ENCODE measurements around the gene GAREM1.
"Not testable (repeated sequence)": the region's sequence is repeated elsewhere in the genome, so short reads cannot be mapped to it uniquely, and the experiment has no call there.

The GAREM1 gene

DNA sequence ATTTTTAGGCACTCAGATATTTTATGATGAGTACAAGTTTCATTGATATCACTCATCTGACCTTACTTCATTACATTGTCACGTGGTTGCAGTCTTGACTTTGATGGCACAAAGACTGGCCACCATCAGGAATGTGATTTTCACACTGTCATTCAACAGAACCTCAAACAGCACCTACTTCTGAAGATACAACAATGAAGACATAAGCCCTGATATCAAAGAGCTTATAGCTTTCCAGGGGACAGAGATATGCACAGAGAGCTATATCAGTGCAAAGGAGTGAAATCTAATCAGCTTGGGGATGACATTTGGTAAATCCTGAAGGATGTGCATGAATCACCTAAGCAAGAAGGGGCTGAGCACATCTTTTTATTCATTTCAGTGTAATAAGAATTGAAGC is 208.6 kb downstream of the GAREM1 start:
- in situ Hi-C loops (cut with MboI; ENCODE audit: low sequenced_read_pairs) = no loop called here

DNA sequence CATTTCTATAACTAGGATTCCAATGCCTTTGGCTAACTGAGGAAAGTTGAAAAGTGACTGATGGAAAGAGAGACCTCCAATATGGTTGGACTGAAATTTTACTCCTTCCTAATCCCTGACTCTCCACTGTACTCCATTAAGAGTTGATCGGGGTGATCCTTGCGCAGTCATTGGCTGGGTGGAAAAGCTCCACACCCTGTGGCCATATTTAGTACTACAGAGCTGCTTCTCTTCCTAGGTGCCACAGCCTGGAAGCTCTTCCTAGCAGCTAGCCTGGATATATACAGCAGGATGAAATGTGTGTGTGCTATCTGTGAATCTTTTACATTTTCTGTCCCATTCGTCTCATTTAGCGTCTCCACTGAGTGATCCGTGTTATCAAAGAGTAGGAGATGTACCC is 209.7 kb downstream of the GAREM1 start:
- in situ Hi-C loops (cut with MboI; ENCODE audit: low sequenced_read_pairs) = no loop called here

DNA sequence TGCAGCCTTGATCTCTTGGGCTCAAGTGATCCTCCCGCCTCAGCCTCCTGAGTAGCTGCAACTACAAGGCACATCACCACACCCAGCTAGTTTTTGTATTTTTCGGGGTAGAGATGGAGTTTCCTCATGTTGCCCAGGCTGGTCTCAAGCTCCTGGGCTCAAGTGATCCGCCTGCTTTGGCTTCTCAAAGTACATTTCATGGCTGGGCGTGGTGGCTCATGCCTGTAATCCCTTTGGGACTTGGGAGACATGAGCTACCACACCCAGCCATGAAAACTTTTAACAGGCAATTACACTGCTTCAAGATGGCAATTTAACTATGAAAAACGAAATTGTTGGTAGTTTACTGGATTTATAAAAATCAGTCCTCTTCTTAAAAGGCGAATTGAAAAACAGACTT is 211.1 kb downstream of the GAREM1 start:
- in situ Hi-C loops (cut with MboI; ENCODE audit: low sequenced_read_pairs) = no loop called here

DNA sequence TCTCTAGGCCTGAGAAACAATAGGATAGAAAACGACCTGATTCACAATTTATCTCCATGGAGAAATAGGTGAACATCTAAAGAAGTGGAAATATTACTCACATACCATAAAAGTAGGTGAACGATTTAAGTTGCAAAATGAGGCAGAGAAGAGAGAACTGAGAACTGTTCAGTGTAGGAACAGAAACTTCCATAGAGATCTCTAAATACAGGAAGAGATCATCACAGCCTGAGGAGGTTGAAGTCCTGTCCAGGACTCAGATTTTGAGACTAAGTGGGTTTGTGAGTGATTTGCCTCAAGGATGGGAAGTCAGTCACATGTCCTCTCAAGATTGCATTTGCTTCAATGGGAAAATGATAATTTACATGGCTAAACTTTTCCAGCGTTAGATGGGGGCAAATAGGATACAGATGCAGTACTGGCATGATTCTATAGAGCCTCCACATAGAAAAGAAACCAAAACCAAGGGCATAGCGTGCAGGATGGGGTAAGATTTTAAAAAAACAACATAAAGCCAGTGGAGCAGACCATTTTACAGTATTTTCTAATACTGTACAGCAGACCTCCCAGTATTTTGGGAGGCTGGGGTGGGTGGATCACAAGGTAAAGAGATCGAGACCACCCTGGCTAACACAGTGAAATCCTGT is 212.0 kb downstream of the GAREM1 start:
- in situ Hi-C loops (cut with MboI; ENCODE audit: low sequenced_read_pairs) = no loop called here

DNA sequence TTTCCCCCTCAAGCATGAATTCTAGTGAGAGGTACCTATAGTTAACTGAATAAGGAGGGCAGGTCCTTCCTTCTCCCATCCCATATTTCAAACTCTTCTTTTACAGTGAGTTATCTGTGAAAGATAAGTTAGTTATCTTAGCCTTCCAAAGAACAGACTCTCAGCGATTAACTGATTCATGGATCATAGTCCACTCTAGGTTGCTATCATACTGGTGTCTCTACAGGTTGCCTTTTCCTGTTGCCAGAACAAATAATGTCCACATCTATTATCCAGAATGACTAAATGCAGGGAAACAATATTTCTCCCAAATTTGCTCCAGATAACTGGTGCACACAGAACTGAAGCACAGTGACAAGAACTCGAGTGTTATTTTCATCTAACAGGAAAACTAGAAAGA is 212.5 kb downstream of the GAREM1 start:
- in situ Hi-C loops (cut with MboI; ENCODE audit: low sequenced_read_pairs) = no loop called here

DNA sequence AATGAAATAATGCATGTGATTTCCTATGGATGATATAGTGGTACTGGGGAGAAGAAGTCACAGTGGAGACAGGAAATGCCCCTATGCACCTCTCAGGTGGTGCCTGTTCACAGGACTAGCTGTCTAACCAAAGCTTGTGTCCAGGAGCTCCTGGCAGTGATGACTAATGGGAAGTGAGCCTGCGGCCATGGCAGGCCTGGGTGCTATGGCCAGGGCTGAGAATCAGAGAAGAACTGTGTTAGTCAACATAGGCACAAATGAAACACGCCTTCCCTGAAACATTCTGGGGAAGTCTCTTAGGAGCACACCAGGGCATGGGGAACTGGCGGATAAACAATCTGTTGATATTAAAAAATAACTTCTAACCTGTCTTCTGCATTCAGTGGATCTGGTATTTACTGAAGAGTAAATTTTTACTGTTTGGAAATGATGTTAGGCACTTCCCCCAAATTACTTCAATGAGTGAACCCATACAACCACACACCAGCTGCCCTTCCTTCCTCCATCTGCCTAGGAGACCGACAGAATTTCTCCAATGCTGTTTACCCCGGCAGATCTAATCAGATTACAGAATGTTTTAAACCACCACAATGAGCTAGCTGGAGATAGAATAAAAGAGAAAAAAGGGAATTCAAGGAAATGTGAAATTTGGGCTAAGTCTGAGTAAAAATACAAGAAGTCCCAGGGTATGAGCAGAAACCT is 213.4 kb downstream of the GAREM1 start:
- in situ Hi-C loops (cut with MboI; ENCODE audit: low sequenced_read_pairs) = no loop called here

DNA sequence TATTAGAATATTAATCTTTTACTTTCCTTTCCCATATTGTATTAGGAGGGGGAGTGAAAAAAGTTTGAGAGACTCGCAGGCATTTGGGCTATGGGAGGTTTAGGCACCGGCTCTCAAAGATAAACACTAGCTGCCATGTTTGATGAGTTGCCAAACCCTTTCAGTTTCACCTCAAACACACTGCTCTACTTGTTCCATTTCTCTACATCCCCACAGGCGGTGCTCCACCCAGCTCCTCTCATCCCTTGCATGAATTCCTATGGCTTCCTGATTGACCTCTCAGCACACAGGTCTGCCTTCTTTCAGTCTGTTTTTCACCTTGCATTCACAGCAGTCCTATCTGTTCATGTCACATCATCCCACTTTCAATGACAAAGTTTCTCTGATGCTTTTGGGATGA is 215.1 kb downstream of the GAREM1 start:
- in situ Hi-C loops (cut with MboI; ENCODE audit: low sequenced_read_pairs) = no loop called here

DNA sequence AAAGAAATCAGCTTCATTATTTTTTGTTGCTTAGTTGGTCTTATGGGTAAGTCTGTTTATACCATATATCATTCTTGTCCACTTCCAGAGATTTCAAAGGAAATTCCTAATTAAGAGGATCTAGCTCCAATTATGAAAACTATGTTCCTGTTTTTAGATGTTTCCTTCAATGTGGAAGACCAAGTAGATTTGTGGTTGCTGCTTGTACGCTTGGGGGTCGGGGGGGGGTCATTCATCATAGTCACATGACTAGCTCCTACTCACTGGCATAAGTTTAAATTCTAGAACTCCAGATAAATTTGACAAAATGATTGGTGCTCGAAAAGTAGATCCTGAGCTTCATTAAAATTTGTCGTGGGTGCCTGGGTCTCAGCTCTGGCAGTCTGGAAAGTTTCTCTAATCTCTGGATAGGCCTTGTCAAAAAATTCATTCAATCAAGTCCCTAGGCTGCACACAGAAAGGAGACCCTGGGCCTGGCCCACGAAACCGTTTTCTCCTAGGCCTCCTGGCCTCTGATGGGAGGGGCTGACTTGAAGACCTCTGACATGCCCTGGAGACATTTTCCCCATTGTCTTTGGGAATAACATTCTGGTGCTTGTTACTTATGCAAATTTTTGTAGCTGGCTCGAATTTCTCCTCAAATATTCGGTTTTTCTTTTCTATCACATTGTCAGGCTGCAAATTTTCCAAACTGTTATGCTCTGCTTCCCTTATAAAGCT is 218.4 kb downstream of the GAREM1 start:
- in situ Hi-C loops (cut with MboI; ENCODE audit: low sequenced_read_pairs) = no loop called here

DNA sequence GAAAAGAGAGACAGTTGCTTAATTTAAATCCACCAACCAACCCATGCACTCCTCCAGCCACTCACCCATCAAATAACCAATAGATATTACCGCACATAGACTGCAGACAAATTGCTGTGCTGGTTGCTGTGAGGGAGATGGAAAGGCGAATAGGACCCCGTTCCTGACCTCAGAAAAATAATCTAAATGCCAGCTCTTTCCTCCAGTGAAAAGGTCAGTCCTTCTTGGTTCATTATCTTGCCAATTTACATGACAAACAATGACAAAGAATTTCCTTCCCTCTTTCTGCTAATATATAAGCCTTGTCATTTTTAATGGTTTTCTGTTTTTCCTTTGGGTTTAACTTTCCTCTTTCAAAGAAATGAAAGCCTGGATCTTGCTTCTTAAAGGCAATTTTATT is 219.2 kb downstream of the GAREM1 start:
- in situ Hi-C loops (cut with MboI; ENCODE audit: low sequenced_read_pairs) = no loop called here

DNA sequence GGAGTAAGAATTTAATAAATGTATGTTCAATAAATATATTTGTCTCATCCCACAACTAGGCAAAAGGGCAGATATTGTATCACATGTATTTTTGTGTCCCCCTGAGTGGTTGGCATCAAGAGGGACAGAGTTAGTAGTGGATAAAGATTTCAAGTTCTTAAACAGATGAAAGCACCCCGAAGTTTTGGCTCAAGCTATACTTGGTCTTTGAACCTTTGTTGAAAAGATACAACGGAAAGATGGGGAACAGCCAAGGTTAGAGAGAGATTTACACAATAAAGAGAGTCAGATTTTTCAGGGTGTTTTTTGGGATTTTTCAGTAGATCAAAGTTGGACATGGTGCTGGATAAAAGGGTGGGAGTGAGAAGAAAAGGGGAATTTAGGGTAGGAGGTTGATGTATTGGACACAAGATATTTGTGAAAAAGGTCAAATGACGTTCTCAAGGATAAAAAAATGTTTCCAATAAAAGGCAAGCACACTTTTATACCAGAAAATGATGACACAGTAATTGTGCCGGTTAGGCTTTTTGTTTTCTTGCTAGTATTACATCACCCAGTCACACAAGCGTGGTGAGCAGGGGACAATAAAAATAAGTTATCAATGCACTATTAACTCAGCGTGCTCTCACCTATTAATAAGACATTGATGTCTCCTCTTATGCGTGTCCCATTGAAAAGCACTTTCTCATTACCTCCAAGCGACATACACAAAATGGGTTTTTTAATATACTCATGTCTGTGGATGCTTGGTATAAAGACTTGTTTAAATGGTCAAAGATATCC is 221.3 kb downstream of the GAREM1 start:
- in situ Hi-C loops (cut with MboI; ENCODE audit: low sequenced_read_pairs) = no loop called here

DNA sequence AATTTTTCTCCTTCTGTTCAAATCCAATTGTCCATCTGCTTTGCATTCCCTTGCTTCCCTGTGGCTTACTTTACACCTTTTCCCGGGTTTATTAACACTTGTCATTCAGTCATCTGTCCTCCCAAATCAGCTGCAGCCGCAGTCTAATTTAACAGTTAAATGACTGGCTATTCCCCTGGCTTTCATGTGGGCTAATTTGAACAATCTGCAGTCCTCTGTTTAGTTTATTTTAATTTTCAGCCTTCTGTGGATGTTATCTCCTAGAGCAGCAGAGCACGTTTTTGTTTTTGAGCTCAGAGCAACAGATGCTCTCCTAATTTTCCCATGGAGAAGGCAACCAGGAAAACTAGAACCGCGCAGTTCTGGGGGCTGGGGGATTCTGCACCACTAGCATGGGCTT is 225.8 kb downstream of the GAREM1 start:
- in situ Hi-C loops (cut with MboI; ENCODE audit: low sequenced_read_pairs) = no loop called here

DNA sequence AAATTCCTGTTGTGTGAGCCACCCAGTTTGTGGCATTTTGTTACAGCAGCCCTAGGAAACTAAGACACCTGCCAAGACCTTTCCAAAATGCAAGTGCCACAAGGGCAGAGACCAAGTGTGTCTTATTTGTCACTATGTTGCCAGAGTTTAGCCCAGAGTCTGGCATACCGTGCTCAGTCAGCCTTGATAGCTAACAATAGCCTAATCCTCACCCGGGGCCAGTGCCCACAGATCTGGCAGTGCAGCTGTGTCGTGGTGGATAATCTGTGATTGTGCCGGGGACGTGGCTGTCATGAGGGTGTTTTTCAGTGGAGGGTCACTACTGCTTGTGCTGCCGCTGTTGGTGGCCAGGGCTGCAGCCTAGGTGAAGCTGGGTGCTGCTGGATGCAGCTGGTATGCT is 227.3 kb downstream of the GAREM1 start:
- in situ Hi-C loops (cut with MboI; ENCODE audit: low sequenced_read_pairs) = no loop called here

DNA sequence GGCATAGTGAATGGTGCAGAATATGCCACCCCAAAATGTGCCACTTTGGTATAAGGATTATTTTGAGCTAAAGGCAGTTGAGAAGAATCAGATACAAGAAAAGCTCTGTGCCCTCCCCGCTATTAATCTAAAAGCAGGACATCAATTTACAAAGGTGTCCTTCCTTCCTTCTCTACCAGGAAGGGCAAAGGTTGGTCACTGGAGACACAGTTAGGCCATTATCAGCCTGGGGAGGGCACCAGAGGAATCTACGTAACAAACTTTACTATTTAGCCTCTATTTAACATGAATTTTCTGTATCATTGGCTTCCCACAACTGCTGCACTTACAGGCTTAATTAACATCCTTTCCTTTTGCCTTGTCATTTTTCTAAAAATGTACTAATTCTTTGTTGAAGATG is 228.3 kb downstream of the GAREM1 start:
- in situ Hi-C loops (cut with MboI; ENCODE audit: low sequenced_read_pairs) = no loop called here

DNA sequence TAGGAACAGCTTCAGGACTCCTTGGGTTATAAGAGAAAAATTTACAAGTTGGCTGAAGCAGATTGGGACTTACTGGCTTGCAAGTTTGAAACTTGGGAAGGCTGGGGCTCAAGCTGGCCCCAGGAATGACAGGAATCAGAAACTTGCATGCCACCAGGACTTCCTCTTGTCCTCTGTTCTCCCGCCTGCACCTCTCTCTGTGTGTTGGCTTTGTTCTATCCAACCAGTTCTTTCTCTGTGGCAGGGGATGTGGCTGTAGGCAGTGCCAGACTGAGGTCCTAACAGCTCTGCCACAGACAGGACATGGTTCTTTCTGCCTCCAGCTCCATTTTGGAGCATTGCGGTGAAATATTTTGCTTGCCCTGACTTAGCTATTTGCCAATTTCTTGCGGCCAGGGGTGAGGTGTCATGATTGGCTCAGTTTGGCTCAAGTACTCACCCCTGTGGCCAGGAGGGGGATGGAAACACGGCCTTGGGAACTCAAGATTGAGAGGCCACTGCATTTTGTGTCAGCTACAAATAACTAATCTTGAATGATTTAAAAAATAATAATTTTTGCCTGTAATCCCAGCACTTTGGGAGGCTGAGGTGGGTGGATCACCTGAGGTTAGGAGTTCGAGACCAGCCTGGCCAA is 231.9 kb downstream of the GAREM1 start:
- in situ Hi-C loops (cut with MboI; ENCODE audit: low sequenced_read_pairs) = no loop called here

DNA sequence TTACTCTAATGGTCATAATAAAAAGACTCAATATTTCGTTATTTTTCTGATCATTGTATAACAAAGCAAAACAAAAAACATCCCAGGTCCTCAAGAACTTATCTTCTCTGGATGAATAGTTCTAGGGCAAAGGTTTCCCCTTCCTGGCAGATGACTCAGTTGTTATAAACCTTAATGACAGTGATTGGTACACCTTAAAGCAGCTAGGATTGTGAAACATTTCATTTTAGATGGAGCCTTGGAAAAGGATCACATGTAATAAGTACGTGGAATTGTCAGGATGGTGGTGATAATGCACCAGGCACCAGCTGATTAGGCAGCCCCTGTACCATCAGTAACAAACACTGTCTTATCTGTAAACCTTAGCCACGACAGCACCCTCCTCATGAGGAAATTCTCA is 233.6 kb downstream of the GAREM1 start:
- in situ Hi-C loops (cut with MboI; ENCODE audit: low sequenced_read_pairs) = no loop called here

DNA sequence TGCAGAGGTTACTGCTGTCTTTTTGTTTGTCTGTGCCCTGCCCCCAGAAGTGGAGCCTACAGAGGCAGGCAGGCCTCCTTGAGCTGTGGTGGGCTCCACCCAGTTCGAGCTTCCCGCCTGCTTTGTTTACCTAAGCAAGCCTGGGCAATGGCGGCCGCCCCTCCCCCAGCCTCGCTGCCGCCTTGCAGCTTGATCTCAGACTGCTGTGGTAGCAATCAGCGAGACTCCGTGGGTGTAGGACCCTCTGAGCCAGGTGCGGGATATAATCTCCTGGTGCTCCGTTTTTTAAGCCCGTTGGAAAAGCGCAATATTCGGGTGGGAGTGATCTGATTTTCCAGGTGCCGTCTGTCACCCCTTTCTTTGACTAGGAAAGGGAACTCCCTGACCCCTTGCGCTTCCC is 237.3 kb downstream of the GAREM1 start:
- in situ Hi-C loops (cut with MboI; ENCODE audit: low sequenced_read_pairs) = not testable (repeated sequence)

DNA sequence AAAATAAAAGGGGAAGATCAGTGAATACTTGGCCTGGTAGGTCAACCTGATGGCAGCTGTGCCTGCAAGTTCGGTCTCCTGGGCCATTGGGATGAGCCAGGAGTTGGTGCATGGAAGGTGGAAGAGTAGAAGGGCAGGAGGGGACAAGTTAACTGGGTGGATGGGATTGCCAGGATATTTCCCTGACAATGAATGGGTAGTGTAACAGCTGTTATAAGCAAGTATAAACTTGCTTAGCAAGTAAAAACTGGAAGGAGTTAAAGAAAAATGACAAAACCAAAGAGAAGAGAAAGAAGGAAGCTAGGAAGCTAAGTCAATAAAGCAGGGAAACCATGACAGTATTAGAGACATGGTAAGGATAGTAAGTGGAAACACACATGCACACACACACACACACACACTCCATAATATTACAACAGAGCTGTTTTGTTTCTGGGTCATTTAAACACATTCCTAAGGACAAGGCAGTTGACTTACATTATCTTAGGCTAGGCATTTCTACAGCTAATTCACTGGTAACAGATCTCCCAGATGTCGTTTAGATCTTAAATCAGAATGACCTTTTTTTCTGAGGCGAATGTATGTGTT is 251.2 kb downstream of the GAREM1 start:
- in situ Hi-C loops (cut with MboI; ENCODE audit: low sequenced_read_pairs) = no loop called here

DNA sequence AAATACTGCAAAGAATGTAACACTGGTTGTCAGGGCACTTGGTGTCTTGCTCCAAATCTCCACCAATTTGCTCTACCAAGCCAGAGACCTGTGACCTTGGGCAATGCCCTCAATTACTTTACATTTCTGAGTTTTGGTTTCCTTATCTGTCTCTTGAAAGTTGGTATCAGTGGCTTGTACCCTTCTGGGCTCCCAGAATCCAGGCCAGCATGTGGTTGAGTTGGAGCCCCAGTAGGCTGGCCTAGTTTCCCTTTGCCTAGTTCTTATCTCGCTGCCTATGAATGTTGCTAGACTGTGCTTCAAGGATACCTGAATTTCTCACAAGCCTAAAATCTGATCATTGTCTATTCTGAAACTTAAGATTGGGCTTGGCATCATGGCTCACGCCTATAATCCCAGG is 254.3 kb downstream of the GAREM1 start:
- in situ Hi-C loops (cut with MboI; ENCODE audit: low sequenced_read_pairs) = no loop called here

DNA sequence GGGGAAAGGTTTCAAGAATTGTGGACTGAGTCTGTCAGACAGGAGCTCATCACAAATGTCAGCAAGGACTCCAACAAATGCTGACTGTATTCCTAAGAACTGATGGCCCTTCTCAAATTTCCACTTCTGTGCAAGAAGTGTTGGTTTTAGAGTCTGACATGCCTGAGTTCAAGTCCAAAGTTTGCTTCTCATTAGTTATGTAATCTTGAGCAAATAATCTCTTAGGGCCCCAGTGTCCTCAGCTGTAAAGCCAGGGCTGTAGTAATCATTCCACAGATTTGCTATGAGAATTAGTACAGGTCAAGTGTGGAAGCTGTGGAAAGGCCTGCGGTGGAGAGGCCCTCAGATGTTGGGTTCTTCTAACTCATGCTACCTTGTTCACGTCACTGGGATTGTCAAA is 257.0 kb downstream of the GAREM1 start:
- in situ Hi-C loops (cut with MboI; ENCODE audit: low sequenced_read_pairs) = no loop called here
